Chondrocyte (in vitro differentiated cells): ENCODE measurements around the gene PXN. TPM values are rescaled to one million over a fixed set of nuclear protein-coding genes. Genes with fewer than 3 reads are reported as not detected.
A peak's percentile ranks its signal among the peaks of the same experiment; 100 is the strongest.

Experiments used
- DNase-seq: peaks from one replicate; pipeline ENCODE4 v3.0.0; 2021; ENCODE audit warnings: mixed read lengths, low spot score
- H3K27ac Mint-ChIP-seq: one replicate; pipeline ENCODE4 v1.8.0; 2021; ENCODE audit warnings: mild to moderate bottlenecking, moderate library complexity, mixed read lengths; ENCODE audit not compliant: unreplicated experiment
- H3K27me3 Mint-ChIP-seq: 2 replicates; pipeline ENCODE4 v1.8.0; 2021; ENCODE audit warnings: low read depth, mixed read lengths
- H3K36me3 Mint-ChIP-seq: 2 replicates; pipeline ENCODE4 v1.8.0; 2021; ENCODE audit warnings: low read depth, mixed read lengths
- H3K4me1 Mint-ChIP-seq: 2 replicates; pipeline ENCODE4 v1.8.0; 2021; ENCODE audit warnings: low read depth, mild to moderate bottlenecking, mixed read lengths
- H3K4me3 Mint-ChIP-seq: one replicate; pipeline ENCODE4 v1.8.0; 2021; ENCODE audit warnings: mild to moderate bottlenecking, moderate library complexity, mixed read lengths; ENCODE audit not compliant: unreplicated experiment
- H3K9me3 Mint-ChIP-seq: 2 replicates; pipeline ENCODE4 v1.8.0; 2021; ENCODE audit warnings: low read depth, mixed read lengths
- CTCF ChIP-seq: fragments of 200-600 bp; sonication (generic); IDR thresholded peaks from 2 replicates; pipeline ENCODE4 v1.5.0; 2021; ENCODE audit warnings: antibody characterized with exemption, mild to moderate bottlenecking, moderate library complexity
- total RNA-seq: library from RNA; stranded (reverse); gene quantifications from 3 replicates; pipeline ENCODE4 v1.2.1, GENCODE V29; 2021

PXN gene
- total RNA-seq, 1 donor from 2014 or later: 70.5 TPM

GRCh38 chr12:120234643-120235368 is 30.7 kb downstream of the PXN start:
- Mint-ChIP-seq H3K27me3 (no peaks in the 10 kb centered on the region), H3K9me3 (no peaks in the 10 kb centered on the region), H3K27ac (peak overlapping the region; percentile 94), H3K4me1 (peaks cover 89% of the 10 kb centered on the region), H3K4me3 (peak overlapping the region; percentile 25), H3K36me3 (no peaks in the 10 kb centered on the region)
- TF ChIP-seq CTCF: peak; percentile 79
- no peak for DNase-seq

DNA sequence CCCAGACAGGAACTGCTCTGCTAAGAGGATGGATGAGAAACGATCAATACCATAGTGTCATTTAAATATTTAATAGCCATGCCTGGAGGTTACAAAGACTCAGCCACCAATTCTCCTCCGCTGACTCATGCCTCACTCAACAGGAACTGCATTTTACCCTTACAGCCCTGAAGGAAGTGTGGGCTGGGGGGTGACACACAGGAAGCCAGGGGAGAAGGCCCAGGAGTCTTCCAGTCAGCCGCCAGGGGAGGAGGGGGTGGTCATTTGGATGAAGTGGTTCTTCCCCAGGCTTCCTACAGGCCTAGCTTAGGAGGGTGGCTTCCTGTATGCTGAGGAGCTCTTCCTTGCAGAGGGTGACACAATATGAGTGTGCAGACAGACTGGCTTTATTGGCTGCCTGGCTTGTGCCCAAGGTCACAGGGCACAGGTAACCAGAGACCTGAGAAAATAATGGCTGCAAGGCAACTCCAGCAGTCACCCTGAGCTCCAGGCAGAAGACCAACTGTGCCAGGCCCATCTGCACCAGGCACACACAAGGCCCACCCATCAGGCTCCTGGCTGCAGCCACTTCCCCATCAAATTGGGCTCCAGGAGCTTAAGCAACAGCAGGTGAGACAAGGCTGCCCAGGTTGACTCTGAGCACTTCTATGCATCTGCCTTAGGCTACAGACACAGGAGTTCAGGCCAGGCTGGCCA is 34.1 kb downstream of the PXN start:
- Mint-ChIP-seq H3K27ac (peak overlapping the region; percentile 98), H3K9me3 (no peaks in the 10 kb centered on the region), H3K27me3 (no peaks in the 10 kb centered on the region), H3K4me1 (peaks cover 91% of the 10 kb centered on the region), H3K4me3 (peak overlapping the region; percentile 26), H3K36me3 (no peaks in the 10 kb centered on the region)
- TF ChIP-seq CTCF: peak; percentile 36
- DNase-seq: no peak

- H3K36me3 Mint-ChIP-seq: no peaks in the 10 kb centered on the region
- no peaks in the 10 kb centered on the region for H3K9me3 Mint-ChIP-seq
- TF ChIP-seq CTCF: no peak
- H3K27ac Mint-ChIP-seq: peak overlapping the region; percentile 98
- H3K27me3 Mint-ChIP-seq: no peaks in the 10 kb centered on the region
- peak overlapping the region; percentile 26 for H3K4me3 Mint-ChIP-seq
- no peak for DNase-seq
- peaks cover 88% of the 10 kb centered on the region for H3K4me1 Mint-ChIP-seq
Measured at GRCh38 chr12:120230974-120231315, 34.6 kb downstream of the PXN start.

- H3K4me3 Mint-ChIP-seq: peak overlapping the region; percentile 26
- no peaks in the 10 kb centered on the region for H3K9me3 Mint-ChIP-seq
- peaks cover 87% of the 10 kb centered on the region for H3K4me1 Mint-ChIP-seq
- no peak for DNase-seq
- H3K36me3 Mint-ChIP-seq: no peaks in the 10 kb centered on the region
- TF ChIP-seq CTCF: no peak
- no peaks in the 10 kb centered on the region for H3K27me3 Mint-ChIP-seq
- peak overlapping the region; percentile 98 for H3K27ac Mint-ChIP-seq
Measured at GRCh38 chr12:120230326-120230973, 35.1 kb downstream of the PXN start.
